Fibroblast of pulmonary artery (primary cell): ENCODE measurements around the gene ERP29.
"Not testable (repeated sequence)": the region's sequence is repeated elsewhere in the genome, so short reads cannot be mapped to it uniquely, and the experiment has no call there.

Experiments used
- DNase-seq: peaks from one replicate; pipeline ENCODE4 v3.0.0-alpha.2; 2010; ENCODE audit warnings: low read depth
- H3K4me3 ChIP-seq: replicated peaks from 2 replicates; pipeline ENCODE4 v1.5.1; 2011; ENCODE audit warnings: low read depth, mild to moderate bottlenecking, control low read depth, low read length, moderate library complexity
- CTCF ChIP-seq: IDR thresholded peaks from 2 replicates; pipeline ENCODE4 v1.5.1; 2011; ENCODE audit warnings: mild to moderate bottlenecking, control low read depth, low read length, inconsistent platforms; ENCODE audit errors: missing control alignments

The ERP29 gene

DNA sequence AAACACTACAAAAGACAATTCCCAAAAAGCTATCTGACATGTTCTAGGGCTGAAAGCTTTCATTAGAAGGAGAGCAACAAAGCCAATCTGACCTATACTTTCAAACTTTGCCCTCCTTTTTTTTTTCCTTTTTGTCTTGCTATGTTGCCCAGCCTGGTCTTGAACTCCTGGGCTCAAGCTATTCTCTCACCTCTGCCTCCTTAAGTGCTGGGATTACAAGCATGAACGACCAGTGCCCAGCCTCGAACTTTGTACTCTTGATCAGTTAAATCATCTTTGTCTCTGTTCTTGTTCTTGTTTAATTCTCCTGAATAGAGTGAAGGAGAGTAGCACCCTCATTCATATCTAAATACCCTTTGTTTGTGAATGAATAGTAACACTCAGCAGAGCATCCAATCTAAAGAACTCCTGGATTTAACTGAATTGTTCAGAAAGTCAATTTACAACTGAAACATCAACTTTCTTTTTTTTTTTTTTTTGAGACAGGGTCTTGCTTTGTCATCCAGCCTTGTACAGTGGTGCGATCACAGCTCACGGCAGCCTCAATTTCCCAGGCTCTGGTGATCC is 22.1 kb downstream of the ERP29 start:
- H3K4me3 ChIP-seq = no peak overlapping the region
- DNase-seq = no peak
- TF ChIP-seq CTCF = no peak

DNA sequence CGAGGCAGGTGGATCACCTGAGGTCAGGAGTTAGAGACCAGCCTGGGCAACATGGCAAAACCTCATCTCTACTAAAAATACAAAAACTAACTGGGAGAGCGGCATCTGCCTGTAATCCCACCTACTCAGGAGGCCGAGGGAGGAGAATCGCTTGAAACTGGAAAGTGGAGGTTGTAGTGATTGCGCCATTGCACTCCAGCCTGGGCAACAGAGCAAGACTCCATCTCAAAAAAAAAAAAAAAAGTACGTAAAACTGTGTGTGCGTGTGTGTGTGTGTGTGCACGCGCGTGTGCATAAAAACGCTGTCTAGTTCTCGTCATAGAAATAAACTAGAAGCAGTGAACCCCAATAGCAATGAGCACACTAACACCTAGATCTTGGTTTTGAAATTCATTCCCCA is 23.4 kb downstream of the ERP29 start:
- H3K4me3 ChIP-seq, DNase-seq: not testable (repeated sequence)

DNA sequence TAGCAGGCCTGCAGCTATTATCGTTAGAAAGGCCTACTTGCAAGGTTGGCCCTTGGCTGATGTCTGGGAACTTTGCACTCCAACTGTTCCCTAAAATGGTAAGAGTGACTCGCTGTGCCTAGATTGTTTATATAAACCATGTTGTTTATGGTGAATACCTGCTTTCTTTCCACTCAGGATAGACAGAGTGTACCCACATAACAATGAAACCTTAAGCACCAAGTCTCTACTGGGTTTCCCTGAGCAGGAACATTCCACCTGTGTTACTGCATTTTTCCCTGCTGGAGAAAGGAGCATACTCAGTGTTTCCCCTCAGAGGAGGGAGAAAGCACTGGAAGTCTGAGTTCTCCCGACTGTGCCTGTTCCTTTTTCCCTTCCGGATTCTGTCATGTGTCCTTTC is 32.8 kb downstream of the ERP29 start:
- no peak for TF ChIP-seq CTCF
- H3K4me3 ChIP-seq = no peak overlapping the region
- no peak for DNase-seq

DNA sequence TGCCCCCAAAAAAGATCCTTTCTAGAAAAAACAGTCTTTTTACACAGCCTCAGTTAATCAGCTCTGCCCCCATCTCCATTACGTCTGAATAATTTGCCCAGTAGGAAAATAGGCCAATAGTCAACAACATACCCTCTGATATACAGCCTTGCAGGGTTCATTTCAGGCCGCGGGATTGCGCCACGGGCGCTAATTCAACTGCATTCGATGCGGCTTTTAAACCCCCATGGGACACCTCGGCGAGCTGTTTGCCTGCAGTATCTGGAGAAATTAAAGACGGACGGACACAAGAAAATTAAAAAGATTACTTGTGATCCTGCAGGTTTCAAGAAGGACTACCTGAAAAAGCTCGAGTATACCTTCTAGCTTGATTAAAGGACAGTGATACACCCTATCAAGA is 36.1 kb downstream of the ERP29 start:
- DNase-seq = no peak
- no peak for TF ChIP-seq CTCF
- no peak overlapping the region for H3K4me3 ChIP-seq

DNA sequence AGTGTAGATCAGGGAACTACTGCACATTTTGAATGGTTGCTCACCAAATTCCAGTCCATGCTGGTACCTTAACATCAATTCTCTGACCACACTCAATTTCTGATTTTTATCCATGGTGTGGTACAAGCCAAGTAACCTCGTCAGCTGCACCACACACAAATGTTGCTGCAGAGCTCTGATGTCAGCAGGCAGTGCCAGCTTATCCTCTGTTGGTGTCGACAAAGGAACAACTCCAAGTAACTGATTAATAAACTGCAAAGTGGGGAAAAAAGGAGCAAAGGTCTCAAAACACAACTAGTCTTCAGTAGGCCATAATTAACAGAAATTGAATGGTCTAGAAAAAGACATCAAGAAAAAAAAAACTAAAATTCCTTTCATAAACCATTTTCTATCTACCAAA is 47.9 kb downstream of the ERP29 start:
- TF ChIP-seq CTCF = no peak
- H3K4me3 ChIP-seq = no peak overlapping the region
- DNase-seq = no peak

DNA sequence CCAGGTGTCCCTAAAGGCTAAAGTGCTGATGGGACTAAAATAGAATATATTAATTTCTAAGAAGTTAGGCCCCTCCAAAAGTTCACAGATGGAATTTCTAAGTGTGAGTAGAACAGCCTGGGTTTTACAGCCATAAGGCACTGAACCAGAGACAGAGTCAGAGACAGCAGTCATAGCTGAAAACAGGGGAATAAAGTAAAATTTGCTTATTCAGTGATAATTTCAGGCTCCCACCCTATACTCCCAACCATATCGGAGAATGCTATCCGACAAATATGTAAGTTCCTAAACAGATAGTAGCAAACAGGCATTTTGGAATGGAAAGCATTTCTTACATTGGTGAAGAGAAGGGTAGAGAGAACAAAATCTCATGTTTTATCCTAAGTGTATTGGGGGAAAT is 50.0 kb downstream of the ERP29 start:
- no peak for DNase-seq
- no peak overlapping the region for H3K4me3 ChIP-seq
- no peak for TF ChIP-seq CTCF

DNA sequence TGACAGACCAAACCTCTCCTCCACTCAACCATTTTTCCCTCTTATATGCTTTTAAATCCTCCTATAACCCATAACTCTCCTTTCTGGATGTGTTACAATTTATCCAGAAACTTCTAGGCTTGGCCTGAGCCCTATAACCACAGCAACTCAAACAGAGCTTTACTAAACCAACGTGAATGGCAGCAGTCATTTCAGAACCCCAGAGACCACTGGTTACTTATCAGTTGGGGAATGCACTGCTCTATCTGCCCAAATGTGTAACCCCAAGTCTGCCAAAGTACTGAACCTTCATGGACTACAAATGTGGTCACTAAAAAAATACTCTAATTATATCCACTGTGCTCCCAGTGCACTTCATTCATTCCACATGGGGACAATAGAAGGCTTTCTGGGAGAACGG is 53.3 kb downstream of the ERP29 start:
- DNase-seq = no peak
- TF ChIP-seq CTCF = no peak
- H3K4me3 ChIP-seq = no peak overlapping the region
